Right lobe of liver (tissue), 6 donors: ENCODE results near the gene AURKA. TPM values are rescaled to one million over a fixed set of nuclear protein-coding genes. Genes with fewer than 3 reads are reported as not detected.

Experiments used
- ATAC-seq, 4 donors: fragments of 200-7000 bp; cut with Tn5 transposase; one replicate each; pipeline ENCODE4 v1.9.1; 2020; ENCODE audit warnings: mild to moderate bottlenecking in 4 of 4, moderate library complexity in 4 of 4
- DNase-seq, 3 donors: peaks; one replicate each; pipeline ENCODE4 v3.0.0-alpha.2; 2020
- H3K27ac ChIP-seq, 3 donors: fragments of 200-600 bp; one replicate each; pipeline ENCODE4 v1.8.0; 2022
- H3K27me3 ChIP-seq, 2 donors: fragments of 200-600 bp; one replicate each; pipeline ENCODE4 v1.8.0; 2022
- H3K36me3 ChIP-seq, 4 donors: fragments of 200-600 bp; sonication (generic) in 1 of 4; one replicate each; pipeline versions ENCODE4 v1.5.1 to v1.8.0; 2017 to 2022; ENCODE audit warnings: control low read depth in 1 of 4
- H3K4me1 ChIP-seq, 4 donors: fragments of 200-600 bp; sonication (generic) in 1 of 4; one replicate each; pipeline versions ENCODE4 v1.5.1 to v1.8.0; 2017 to 2022; ENCODE audit warnings: control low read depth in 1 of 4
- H3K4me3 ChIP-seq, 3 donors: fragments of 200-600 bp; one replicate each; pipeline ENCODE4 v1.8.0; 2022
- H3K9me3 ChIP-seq, 4 donors: fragments of 200-600 bp; sonication (generic) in 1 of 4; one replicate each; pipeline versions ENCODE4 v1.5.1 to v1.8.0; 2017 to 2022; ENCODE audit warnings: control low read depth in 1 of 4
- CTCF ChIP-seq, 4 donors: fragments of 200-600 bp in 3 of 4; fragments of 450-650 bp in 1 of 4; IDR thresholded peaks; one replicate each; pipeline versions ENCODE4 v1.5.1 to v1.8.0; 2016 to 2022; ENCODE audit warnings: antibody characterized with exemption in 4 of 4, mild to moderate bottlenecking in 2 of 4
- POLR2A ChIP-seq: fragments of 450-650 bp; IDR thresholded peaks from one replicate; pipeline ENCODE4 v1.6.1; 2017; ENCODE audit warnings: antibody characterized with exemption, mild to moderate bottlenecking
- WGBS: methylation state at CpG from one replicate; pipeline ENCODE4 v1.1.6; 2018; ENCODE audit warnings: low coverage, low lambda C conversion rate; ENCODE audit not compliant: insufficient coverage; ENCODE audit errors: missing lambda C conversion rate; 5-methylcytosine and 5-hydroxymethylcytosine counted together
- intact Hi-C, 2 donors: fragments of 100-400 bp; cut with DNase I; formaldehyde crosslinking; loops; one replicate each; pipeline versions ENCODE4 v1.11.2 to v1.14.1; 2022
- total RNA-seq, 6 experiments: library from RNA; depleted of rRNA in 2 of 6; stranded (reverse); fragments of >200 nt in 2 of 6; fragmentation: NEBNext Ultra II Directional in 3 of 6; extraction: Animal tissue kit (Norgen Biotek cat#: 25700) in 3 of 6; gene quantifications; one replicate each; pipeline versions ENCODE4 v1.1.0 to v1.2.4, GENCODE V29; 2016 to 2023
- donor health status: DM: no; HTN: yes; CAD: no.
- donor health status: DM: no; HTN: no; CAD: no.
- donor health status: DM: no; HTN: no; CAD: no.
- donor health status: DM: no; HTN: yes; CAD: no.
- donor health status: DM: no; HTN: yes; CAD: no.

The AURKA gene
- total RNA-seq, 6 experiments from 2014 or later = 1.5 to 7.4 (median 2.5) TPM

- H3K4me1 ChIP-seq = peaks cover 0 to 11% (median 0%) of the 10 kb centered on the region in 4 donors
- WGBS = 48% methylated on average over 2 of the region's 2 CpGs
Measured at GRCh38 chr20:56350842-56351241, 41.2 kb downstream of the AURKA start.

GRCh38 chr20:56348746-56349145 is 43.3 kb downstream of the AURKA start:
- DNase-seq = no peak
- Histone ChIP-seq H3K4me3 (peak overlapping the region in 1 of 3 donors; percentile 1), H3K9me3 (no peaks in the 10 kb centered on the region), H3K27ac (no peak overlapping the region), H3K27me3 (peaks cover 0 to 8% of the 10 kb centered on the region in 2 donors), H3K36me3 (no peaks in the 10 kb centered on the region), H3K4me1 (peaks cover 0 to 15% (median 0%) of the 10 kb centered on the region in 4 donors)
- no peak for TF ChIP-seq CTCF (IDR thresholded peaks at IDR 0.05)
- TF ChIP-seq POLR2A = no peak
- no peak for ATAC-seq
- intact Hi-C loops = loop anchor here in 1 of 2 donors (10.0 kb wide), 1 partner anchor 94 kb away; no protein-coding TSS in a partner anchor
- 15% methylated on average over 3 of the region's 3 CpGs for WGBS

More at GRCh38 chr20:56350842-56351241, 41.2 kb downstream of the AURKA start:
- H3K4me3 ChIP-seq = no peak overlapping the region
- intact Hi-C loops = no loop called here
- DNase-seq = no peak
- no peak overlapping the region for H3K27ac ChIP-seq
- TF ChIP-seq POLR2A (no peak), CTCF (IDR thresholded peaks at IDR 0.05) (no peak)
- no peak for ATAC-seq
- H3K9me3 ChIP-seq = no peaks in the 10 kb centered on the region
- H3K27me3 ChIP-seq = no peaks in the 10 kb centered on the region
- no peaks in the 10 kb centered on the region for H3K36me3 ChIP-seq

GRCh38 chr20:56348305-56348693 is 43.7 kb downstream of the AURKA start:
- TF ChIP-seq CTCF (IDR thresholded peaks at IDR 0.05) (no peak), POLR2A (no peak)
- Histone ChIP-seq H3K27me3 (peaks cover 0 to 8% of the 10 kb centered on the region in 2 donors), H3K36me3 (no peaks in the 10 kb centered on the region), H3K4me3 (peak overlapping the region in 1 of 3 donors; percentile 1), H3K9me3 (no peaks in the 10 kb centered on the region), H3K4me1 (peaks cover 0 to 17% (median 0%) of the 10 kb centered on the region in 4 donors), H3K27ac (peak overlapping the region in 1 of 3 donors; percentile 24)
- ATAC-seq (peak; percentile 82 to 93 (median 91)), DNase-seq (peak in 1 of 3 donors; percentile 63)
- WGBS = 5% methylated on average over 5 of the region's 5 CpGs
- intact Hi-C loops = loop anchor here in 1 of 2 donors (10.0 kb wide), 1 partner anchor 93 kb away; no protein-coding TSS in a partner anchor

GRCh38 chr20:56347628-56348304 is 44.2 kb downstream of the AURKA start:
- TF ChIP-seq CTCF (IDR thresholded peaks at IDR 0.05) (no peak), POLR2A (no peak)

More at GRCh38 chr20:56347628-56348304, 44.2 kb downstream of the AURKA start:
- H3K9me3 ChIP-seq = no peaks in the 10 kb centered on the region
- ATAC-seq (no peak), DNase-seq (no peak)
- H3K36me3 ChIP-seq = no peaks in the 10 kb centered on the region
- H3K27me3 ChIP-seq = peaks cover 0 to 8% of the 10 kb centered on the region in 2 donors
- H3K4me1 ChIP-seq = peaks cover 0 to 17% (median 0%) of the 10 kb centered on the region in 4 donors
- H3K27ac ChIP-seq = peak overlapping the region in 1 of 3 donors; percentile 24
- 62% methylated on average over 11 of the region's 13 CpGs for WGBS
- intact Hi-C loops = loop anchor here in 1 of 2 donors (10.0 kb wide), 1 partner anchor 93 kb away; no protein-coding TSS in a partner anchor
- H3K4me3 ChIP-seq = peak overlapping the region in 1 of 3 donors; percentile 1
